Ishikawa (cell line): ENCODE data around the gene CEP128.

Experiments used
- CEBPB ChIP-seq: IDR thresholded peaks from 2 replicates; pipeline ENCODE4 v1.6.1; 2012
- CREB1 ChIP-seq: IDR thresholded peaks from 2 replicates; pipeline ENCODE4 v1.6.1; 2012; ENCODE audit warnings: low read depth
- EGR1 ChIP-seq: IDR thresholded peaks from 2 replicates; pipeline ENCODE4 v1.6.1; 2012
- EP300 ChIP-seq: IDR thresholded peaks from 2 replicates; pipeline ENCODE4 v1.6.1; 2012; ENCODE audit warnings: borderline replicate concordance
- FOXM1 ChIP-seq: IDR thresholded peaks from 2 replicates; pipeline ENCODE4 v1.6.1; 2012; ENCODE audit warnings: low read depth, borderline replicate concordance
- NFIC ChIP-seq: IDR thresholded peaks from 2 replicates; pipeline ENCODE4 v1.6.1; 2012
- RAD21 ChIP-seq: IDR thresholded peaks from 2 replicates; pipeline ENCODE4 v1.6.1; 2012; ENCODE audit warnings: low read depth
- TAF1 ChIP-seq: IDR thresholded peaks from 2 replicates; pipeline ENCODE4 v1.6.1; 2012; ENCODE audit warnings: low read depth, mild to moderate bottlenecking
- TCF12 ChIP-seq: IDR thresholded peaks from 2 replicates; pipeline ENCODE4 v1.6.1; 2012; ENCODE audit warnings: low read depth
- TEAD4 ChIP-seq: IDR thresholded peaks from 2 replicates; pipeline ENCODE4 v1.6.1; 2012
- YY1 ChIP-seq: IDR thresholded peaks from 2 replicates; pipeline ENCODE4 v1.6.1; 2012; ENCODE audit warnings: low read depth
- ZBTB7A ChIP-seq: IDR thresholded peaks from 2 replicates; pipeline ENCODE4 v1.6.1; 2012; ENCODE audit warnings: low read depth
- TF ChIP-seq, protein P1 (sequence below): IDR thresholded peaks from 2 replicates; pipeline ENCODE4 v1.6.1; 2012
- TF ChIP-seq, protein P2 (sequence below): IDR thresholded peaks from 2 replicates; pipeline ENCODE4 v1.6.1; 2012; ENCODE audit warnings: low read depth, mild to moderate bottlenecking
- TF ChIP-seq, protein P3 (sequence below): IDR thresholded peaks from 2 replicates; pipeline ENCODE4 v1.6.1; 2012

Gene CEP128

GRCh38 chr14:80464531-80465149 lies 476.9 kb downstream of the CEP128 start:
- TF ChIP-seq RAD21 (no peak), EGR1 (no peak), TAF1 (no peak), NFIC (no peak), CREB1 (no peak), CEBPB (no peak), TCF12 (no peak), TEAD4 (no peak)
- TF ChIP-seq, protein P1, sequence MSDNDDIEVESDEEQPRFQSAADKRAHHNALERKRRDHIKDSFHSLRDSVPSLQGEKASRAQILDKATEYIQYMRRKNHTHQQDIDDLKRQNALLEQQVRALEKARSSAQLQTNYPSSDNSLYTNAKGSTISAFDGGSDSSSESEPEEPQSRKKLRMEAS: no peak

GRCh38 chr14:80456209-80456608 lies 485.3 kb downstream of the CEP128 start:
- TF ChIP-seq, protein P2, sequence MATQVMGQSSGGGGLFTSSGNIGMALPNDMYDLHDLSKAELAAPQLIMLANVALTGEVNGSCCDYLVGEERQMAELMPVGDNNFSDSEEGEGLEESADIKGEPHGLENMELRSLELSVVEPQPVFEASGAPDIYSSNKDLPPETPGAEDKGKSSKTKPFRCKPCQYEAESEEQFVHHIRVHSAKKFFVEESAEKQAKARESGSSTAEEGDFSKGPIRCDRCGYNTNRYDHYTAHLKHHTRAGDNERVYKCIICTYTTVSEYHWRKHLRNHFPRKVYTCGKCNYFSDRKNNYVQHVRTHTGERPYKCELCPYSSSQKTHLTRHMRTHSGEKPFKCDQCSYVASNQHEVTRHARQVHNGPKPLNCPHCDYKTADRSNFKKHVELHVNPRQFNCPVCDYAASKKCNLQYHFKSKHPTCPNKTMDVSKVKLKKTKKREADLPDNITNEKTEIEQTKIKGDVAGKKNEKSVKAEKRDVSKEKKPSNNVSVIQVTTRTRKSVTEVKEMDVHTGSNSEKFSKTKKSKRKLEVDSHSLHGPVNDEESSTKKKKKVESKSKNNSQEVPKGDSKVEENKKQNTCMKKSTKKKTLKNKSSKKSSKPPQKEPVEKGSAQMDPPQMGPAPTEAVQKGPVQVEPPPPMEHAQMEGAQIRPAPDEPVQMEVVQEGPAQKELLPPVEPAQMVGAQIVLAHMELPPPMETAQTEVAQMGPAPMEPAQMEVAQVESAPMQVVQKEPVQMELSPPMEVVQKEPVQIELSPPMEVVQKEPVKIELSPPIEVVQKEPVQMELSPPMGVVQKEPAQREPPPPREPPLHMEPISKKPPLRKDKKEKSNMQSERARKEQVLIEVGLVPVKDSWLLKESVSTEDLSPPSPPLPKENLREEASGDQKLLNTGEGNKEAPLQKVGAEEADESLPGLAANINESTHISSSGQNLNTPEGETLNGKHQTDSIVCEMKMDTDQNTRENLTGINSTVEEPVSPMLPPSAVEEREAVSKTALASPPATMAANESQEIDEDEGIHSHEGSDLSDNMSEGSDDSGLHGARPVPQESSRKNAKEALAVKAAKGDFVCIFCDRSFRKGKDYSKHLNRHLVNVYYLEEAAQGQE: no peak
- TF ChIP-seq RAD21 (no peak), TAF1 (no peak), TCF12 (no peak), NFIC (no peak), CEBPB (no peak), YY1 (no peak), CREB1 (no peak), EP300 (no peak), TEAD4 (no peak), ZBTB7A (no peak), FOXM1 (no peak)
- TF ChIP-seq, protein P1: no peak

DNA sequence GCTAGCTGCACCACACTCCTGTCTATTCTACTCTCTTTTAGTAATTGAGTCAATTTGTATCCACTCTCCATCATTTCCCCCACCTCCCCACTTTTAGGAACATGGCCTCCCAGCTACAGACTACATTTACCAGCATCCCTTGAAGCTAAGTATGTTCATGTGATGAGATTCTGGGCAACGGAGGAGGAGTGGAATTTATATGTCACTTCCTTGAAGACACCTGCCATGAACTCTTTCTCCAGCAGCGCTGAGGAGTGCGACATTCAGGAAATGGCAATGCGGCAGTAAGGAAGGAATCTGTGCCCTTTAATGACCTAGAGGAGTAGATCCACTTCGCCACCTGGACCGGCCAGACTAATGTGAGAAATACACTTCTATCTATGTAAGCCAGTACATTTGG lies 486.5 kb downstream of the CEP128 start:
- TF ChIP-seq, protein P3, sequence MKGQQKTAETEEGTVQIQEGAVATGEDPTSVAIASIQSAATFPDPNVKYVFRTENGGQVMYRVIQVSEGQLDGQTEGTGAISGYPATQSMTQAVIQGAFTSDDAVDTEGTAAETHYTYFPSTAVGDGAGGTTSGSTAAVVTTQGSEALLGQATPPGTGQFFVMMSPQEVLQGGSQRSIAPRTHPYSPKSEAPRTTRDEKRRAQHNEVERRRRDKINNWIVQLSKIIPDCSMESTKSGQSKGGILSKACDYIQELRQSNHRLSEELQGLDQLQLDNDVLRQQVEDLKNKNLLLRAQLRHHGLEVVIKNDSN: 0 out of 2 replicates have a peak, but pooled peaks have one; percentile 20
- no peak for TF ChIP-seq NFIC

GRCh38 chr14:80448267-80448666 lies 493.3 kb downstream of the CEP128 start:
- TF ChIP-seq EP300: no peak
- no peak for TF ChIP-seq NFIC
- no peak for TF ChIP-seq EGR1
- TF ChIP-seq, protein P3: no peak
- TF ChIP-seq FOXM1: no peak
- TF ChIP-seq TEAD4: no peak
- no peak for TF ChIP-seq RAD21
- no peak for TF ChIP-seq CREB1
- TF ChIP-seq YY1: no peak
- TF ChIP-seq CEBPB: no peak
- TF ChIP-seq, protein P1: no peak
- no peak for TF ChIP-seq TCF12
- TF ChIP-seq ZBTB7A: no peak
- no peak for TF ChIP-seq TAF1
- TF ChIP-seq, protein P2: no peak

DNA sequence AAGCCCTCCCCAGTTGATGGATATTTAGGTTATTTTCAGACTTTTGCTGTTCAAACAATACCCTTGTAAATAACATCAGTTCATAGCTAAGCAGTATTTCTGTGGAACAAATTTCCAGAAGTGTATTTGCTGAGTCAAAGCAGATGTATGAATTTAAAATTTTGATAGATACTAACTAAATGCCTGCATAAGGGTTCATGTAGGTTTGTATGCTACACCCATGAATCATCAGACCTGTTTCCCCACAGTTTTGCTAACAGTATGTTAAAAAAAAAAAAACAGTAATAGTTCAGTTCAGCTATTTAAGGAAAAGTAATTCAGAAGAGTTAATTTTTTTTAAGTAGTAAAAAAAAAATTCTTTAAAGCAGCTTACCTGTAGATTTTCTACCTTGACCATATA lies 494.1 kb downstream of the CEP128 start:
- TF ChIP-seq NFIC: no peak
- TF ChIP-seq, protein P1: no peak
- no peak for TF ChIP-seq FOXM1
- TF ChIP-seq ZBTB7A: no peak
- no peak for TF ChIP-seq EGR1
- TF ChIP-seq RAD21: no peak
